ENCODE measurements around the gene BICC1.

BICC1 gene

GRCh38 chr10:58747687-58748086 lies 235.0 kb downstream of the BICC1 start:
- no peak for DNase-seq (ENCODE audit: low read depth)

DNA sequence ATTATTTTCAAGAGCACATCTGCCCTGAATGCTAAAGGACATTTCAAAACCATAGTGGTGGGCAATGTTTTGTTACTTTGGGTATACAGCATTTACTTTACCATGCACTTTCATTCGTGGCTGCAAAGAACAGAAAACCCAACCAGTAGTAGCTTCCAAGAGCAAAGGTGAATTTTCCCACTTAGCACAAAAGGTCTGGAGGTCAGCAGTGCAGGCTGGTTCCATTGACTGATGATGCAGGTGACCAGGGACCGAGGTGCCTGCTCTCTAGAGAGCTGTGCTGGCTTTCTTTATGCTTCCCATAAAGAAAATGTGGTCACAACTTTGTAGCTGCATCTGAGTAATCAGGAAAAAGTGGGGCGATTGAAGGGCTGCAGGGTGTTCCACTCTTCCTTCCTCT lies 240.0 kb downstream of the BICC1 start:
- DNase-seq (ENCODE audit: low read depth), result no peak

GRCh38 chr10:58753425-58753824 lies 240.8 kb downstream of the BICC1 start:
- DNase-seq (ENCODE audit: low read depth), result no peak

GRCh38 chr10:58754469-58755339 lies 242.0 kb downstream of the BICC1 start:
- DNase-seq (ENCODE audit: low read depth), result peak; percentile 44

- no peak for DNase-seq (ENCODE audit: low read depth)
Measured at GRCh38 chr10:58755340-58755610, 242.6 kb downstream of the BICC1 start.

- DNase-seq (ENCODE audit: low read depth), result peak; percentile 76
Measured at GRCh38 chr10:58755677-58756076, 243.0 kb downstream of the BICC1 start.

GRCh38 chr10:58756130-58756719 lies 243.6 kb downstream of the BICC1 start:
- peak; percentile 79 for DNase-seq (ENCODE audit: low read depth)

DNA sequence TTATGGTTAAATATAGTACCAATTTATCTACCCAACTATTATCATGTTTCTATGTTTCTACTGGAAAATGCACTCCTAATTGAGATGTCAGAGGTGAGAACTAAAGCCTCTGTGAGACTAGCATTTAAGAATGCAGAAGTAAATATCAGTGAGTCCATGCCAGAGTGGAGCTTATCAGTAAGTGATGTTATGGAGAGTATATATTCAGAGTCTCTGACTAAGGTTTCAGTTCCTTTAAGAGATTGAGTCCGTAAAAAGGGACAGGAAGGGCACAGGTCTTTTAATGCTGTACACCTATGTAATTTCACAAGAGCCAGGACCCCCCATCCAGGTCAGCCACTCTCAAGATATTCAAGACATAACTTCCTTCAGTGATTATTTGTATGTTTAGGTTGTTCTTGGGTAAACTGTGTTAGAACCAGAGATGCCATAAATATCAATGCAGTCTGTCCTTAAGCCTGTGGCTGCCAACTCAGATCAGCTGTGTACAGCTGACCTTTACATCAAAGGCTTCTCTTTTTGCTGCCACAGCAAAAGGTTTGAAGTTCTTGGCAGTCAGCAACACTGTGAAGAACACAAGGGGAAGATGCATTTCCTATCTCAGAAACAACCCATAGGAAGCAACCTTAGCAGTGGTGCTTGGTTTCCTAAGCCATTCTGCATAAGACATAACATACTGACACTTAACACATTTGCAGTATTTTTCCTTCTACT lies 244.8 kb downstream of the BICC1 start:
- DNase-seq (ENCODE audit: low read depth), result no peak

DNA sequence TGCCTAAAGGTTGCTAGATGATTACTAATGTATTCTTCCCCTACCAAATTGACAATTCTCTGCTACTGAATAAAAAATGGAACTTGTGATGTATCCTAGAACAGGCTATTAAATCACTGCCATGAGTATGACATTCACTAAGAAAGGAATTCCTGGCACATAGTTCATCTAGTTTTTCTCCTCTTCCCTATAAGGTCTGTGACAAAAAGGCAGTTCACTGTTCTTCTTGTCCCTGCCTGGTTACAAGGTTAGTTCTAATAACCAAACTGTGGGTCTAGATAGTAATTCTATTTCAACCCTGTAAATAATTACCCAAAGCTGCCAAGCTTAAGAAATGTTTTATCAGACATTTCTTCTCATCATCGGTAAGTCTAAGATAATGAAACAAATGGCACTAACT lies 245.6 kb downstream of the BICC1 start:
- DNase-seq (ENCODE audit: low read depth), result peak; percentile 61

DNA sequence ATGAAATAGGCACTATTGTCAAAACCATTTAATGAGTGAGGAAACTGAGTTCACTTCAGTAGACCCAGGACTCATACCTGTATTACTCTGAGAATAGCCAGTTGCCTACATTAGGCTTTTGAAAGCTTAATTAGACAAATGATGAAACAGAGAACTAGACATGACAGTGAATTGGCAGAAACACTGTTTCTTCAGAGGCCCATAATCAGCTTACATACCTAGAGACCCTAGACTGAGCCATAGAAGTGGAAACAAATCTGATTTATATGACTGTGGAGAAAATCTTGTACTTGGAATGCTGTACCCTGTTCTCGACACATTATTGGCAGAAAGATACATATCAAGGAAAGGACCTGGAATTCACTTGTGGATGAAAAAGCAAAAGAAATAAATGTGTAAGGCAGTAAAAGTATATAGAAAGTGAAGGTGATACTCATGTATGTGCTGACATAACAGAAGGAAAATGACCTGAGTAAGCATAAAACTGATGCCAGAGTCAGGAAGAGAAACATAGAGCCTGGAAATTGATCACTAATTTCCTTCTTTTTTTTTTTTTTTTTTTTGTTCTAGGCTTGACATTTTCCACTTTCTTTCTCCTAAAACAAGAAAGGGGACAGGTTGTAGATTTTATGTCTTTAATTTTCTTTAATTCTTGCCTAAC lies 251.5 kb downstream of the BICC1 start:
- DNase-seq (ENCODE audit: low read depth), result no peak

DNA sequence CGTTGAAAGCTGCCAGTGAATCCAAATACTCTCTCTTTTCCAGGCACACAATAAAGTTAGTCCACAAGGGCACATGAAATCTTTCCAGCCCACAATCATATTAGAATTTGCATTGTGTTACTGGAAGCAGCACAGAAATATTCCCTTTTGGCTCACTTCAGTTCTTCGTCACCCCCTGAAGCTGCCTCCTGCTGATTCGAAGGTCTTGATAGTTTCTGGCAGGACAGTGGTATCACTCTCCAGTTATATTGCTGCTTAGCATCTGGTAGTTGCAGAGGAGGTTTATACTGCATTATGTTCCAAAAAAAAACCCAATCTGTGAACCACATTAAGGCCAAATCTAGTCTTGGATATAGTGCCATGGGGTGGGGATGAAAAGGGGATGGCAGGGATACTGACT lies 253.2 kb downstream of the BICC1 start:
- DNase-seq (ENCODE audit: low read depth), result no peak

- DNase-seq (ENCODE audit: low read depth), result no peak
Measured at GRCh38 chr10:58767652-58768051, 255.0 kb downstream of the BICC1 start.

DNA sequence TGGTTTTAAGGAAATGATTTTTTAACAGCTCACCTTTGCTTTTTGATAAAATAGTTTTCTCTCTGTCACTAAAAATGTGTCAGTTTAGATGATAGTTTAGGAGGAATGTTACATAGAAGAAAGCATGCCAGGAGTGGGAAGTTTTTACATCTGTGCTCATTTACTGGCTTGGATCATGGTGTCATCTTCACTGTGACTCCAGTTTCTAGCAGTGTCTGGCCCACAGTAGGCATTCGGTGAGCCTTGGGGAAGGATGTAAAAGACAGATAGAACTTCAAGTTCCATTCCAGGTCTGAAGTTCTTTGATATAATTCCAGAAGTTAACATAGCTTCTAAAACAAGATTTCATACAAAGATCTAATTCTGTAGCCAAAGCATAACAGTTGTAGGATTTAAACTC lies 259.2 kb downstream of the BICC1 start:
- DNase-seq (ENCODE audit: low read depth), result no peak

DNA sequence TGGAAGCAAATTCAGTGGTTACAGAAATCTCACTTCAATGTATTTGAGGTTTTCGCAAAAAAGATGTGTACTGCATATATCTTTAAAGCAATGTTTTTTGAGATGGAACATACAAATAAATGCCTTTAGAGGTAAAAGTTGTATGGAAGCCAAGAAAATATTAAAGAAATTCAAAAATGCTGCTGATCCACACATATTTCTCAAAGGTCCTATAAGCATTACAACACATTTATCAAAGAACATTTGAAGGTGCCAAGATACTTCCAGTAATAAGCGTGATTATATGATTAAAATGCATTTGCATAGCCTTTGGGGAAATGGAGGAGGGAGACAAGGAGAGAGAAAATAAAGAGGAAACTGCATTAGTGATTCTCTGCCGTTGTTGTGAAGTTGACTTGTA lies 260.1 kb downstream of the BICC1 start:
- no peak for DNase-seq (ENCODE audit: low read depth)

DNA sequence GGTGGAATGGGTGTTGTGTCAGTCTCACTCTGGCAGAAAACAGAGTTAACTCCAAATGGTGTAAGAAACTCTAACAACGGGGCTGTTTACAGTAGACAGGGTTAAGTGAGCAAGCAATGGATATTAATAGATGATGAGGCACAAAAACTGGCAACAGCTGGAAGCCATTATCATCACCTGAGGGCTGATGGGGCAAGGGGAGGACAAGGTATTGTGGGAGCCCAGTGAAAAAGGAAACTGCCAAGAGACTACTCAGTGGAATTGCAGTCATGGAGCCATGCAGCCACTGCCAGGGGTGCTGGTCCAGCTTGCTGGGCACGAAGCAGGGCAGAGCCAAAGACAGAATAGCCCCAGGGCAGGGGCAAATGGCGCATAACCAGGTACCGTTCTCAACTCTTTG lies 260.7 kb downstream of the BICC1 start:
- DNase-seq (ENCODE audit: low read depth), result no peak

DNA sequence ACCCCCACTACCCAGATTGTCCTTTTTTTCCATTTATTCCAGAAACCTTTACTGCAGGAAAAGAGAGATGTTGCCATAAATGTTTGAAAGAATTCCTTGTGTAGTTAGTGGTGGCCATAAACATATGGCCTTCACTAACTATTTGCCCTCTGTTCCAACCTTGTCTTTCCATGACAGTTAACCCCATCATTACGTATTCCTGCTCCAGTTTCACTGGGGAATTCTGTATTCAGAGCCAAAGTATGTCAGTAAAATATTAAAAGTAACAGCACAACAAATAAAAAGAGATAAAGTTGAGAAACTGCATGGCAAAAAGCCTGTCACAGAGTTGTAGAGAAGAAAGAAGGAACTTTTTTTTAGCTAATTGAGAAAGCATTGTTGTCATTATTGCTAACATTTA lies 261.3 kb downstream of the BICC1 start:
- peak; percentile 65 for DNase-seq (ENCODE audit: low read depth)

DNA sequence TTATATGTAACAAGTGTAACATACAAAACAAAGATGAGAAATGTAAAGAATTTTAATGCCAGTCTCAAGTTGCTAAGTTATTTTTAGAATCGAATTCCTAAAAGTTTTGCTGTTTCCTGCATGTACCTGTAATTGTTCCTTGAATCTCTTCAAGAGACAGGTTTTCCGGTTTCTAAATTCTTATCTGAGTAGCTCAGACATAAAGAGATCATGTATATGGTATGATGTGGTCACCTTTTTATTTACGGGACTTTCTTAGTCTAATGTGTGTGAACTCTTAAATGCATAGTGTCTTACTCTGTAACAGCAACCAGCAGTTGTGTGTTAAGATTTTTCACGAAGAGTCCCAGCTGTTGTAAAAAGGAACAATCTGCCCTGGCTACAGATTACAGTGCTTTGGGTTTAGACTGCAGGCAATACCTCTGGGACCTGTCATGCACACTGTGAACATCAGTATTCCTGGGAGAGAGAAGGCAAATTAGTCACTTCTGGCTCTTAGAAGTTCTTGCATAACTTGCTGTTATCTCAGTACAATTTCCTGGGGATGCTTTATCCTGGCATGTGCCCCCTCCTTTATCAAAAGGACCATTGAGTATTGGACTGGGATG lies 263.4 kb downstream of the BICC1 start:
- peak; percentile 81 for DNase-seq (ENCODE audit: low read depth)

DNA sequence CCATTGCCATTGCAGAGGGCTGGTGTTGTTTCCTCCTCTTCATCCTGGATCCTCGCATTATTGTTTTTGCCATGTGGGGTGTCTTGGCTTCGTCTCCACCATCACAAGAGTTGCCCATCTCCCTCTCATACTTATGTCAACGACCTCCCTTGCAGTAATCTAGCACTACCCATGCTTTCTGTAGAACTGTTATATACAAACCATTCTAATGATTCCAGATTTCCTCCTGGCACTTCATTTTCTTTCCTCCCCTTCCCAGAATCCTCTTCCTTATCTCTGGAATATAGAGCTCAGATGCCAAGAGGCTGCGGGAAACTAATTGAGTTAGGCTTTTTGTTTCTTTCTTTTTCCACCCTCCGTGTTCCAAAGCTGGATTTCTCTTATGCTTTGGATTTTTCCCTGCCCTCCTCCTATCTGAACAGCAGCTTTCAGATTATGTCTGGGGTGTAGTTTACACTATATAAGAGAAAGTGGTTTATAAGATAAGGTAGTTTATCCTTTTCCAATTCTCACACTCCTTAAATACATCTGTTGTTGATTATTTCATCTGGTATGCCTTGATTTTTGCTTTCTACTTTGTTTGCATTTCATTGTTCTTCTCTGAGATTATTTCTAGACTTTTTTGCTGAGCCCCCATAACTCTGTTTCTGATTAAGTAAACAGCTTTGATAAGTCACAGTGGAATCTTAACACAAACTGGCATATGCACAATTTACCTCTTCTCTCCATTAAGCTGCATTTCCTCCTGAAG lies 264.1 kb downstream of the BICC1 start:
- no peak for DNase-seq (ENCODE audit: low read depth)

- no peak for DNase-seq (ENCODE audit: low read depth)
Measured at GRCh38 chr10:58778966-58779365, 266.3 kb downstream of the BICC1 start.

DNA sequence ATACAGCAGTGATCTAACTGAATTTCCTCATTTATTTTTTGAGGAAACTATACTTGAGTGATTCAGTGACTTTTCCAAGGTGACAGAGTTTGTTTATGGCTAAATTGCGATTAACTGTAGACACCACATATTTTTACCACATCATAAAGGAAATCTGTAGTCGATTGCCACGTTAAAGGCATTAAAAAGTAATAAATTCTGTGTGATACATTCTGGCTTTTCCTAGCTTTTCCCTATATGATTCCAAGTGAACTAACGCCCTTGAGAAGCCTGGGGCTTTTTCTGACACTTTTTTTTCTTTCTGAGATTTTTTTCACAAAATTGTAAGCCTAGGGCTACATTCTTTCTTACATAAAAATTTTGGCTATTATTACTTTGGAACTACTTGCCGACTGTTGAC lies 266.9 kb downstream of the BICC1 start:
- no peak for DNase-seq (ENCODE audit: low read depth)

- peak; percentile 62 for DNase-seq (ENCODE audit: low read depth)
Measured at GRCh38 chr10:58780476-58780875, 267.8 kb downstream of the BICC1 start.
